ENCODE measurements around the gene ZBTB4. TPM values are rescaled to one million over a fixed set of nuclear protein-coding genes. Genes with fewer than 3 reads are reported as not detected.

Gene ZBTB4
- polyA plus RNA-seq, 1 experiment = 25.9 TPM

DNA sequence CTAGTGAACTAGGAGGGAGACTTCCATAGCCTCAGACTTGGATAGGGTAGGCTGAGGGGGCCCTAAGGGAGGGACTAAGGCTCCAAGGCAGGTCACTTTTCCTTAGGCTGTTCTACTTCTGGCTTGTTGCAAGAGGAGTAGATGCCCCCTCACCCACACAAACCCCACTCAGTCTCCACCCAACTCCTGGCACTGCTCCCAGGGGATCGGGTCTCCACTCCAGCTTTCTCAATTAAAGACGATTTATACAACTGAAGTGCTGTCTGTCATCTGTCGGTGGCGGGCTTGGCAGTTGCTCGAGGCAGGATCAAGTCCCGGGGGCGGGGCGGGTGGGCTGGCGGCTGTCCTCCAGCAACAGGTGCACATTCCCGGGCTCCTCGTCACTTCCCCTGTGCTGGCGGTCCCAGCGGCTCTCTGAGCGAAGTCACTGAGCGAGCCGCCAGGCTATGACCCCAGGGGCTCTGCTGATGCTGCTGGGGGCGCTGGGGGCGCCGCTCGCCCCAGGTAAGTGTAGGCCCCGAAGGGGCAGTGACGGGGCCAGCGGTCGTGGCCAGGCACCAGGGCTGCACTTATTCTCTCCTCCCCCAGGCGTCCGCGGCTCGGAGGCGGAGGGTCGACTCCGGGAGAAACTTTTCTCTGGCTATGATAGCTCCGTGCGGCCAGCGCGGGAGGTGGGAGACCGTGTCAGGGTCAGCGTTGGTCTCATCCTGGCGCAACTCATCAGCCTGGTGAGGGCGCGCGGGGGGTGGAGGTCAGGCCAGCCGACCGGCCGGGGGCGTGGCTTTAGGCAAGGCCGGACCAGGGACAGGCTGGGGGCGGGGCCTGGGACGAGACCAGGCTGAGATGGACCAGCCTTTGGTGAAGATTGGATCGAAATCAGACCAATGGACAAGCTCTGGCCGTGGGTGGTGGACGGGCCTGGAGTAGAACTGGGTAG is 34.5 kb downstream of the ZBTB4 start, which contains the start of gene CHRNB1:
Gene CHRNB1, plus strand, starts transcription at position 380 of the 937 bp plus-strand sequence. Its CDS starts 67 bp downstream, at position 447.
- CTCF ChIA-PET = interaction anchor here (0.6 to 1.0 kb wide), 3 partner anchors 15 to 33 kb away, joined by 3 to 4 read pairs (median 4); no protein-coding TSS in a partner anchor
- peaks cover 26% of the 10 kb centered on the region for H3K27me3 ChIP-seq (ENCODE audit: control insufficient read depth, insufficient read depth, low read length)
- DNase-seq (ENCODE audit: low read depth) = no peak
- POLR2A ChIA-PET = interaction anchor here (0.8 kb wide), 1 partner anchor 40 kb away, joined by 7 read pairs; the partner anchor contains the start of gene POLR2A
- no peak; the same call in 1 of the 2 replicates for TF ChIP-seq CTCF (IDR thresholded peaks at IDR 0.05; ENCODE audit: insufficient read depth, low read depth, low read length)
- H3K4me3 ChIP-seq (ENCODE audit: low read depth, low read length) = peak within 1 kb of the TSS; percentile 33
- no peaks in the 10 kb centered on the region for H3K36me3 ChIP-seq (ENCODE audit: control insufficient read depth, insufficient read depth, low read length)

DNA sequence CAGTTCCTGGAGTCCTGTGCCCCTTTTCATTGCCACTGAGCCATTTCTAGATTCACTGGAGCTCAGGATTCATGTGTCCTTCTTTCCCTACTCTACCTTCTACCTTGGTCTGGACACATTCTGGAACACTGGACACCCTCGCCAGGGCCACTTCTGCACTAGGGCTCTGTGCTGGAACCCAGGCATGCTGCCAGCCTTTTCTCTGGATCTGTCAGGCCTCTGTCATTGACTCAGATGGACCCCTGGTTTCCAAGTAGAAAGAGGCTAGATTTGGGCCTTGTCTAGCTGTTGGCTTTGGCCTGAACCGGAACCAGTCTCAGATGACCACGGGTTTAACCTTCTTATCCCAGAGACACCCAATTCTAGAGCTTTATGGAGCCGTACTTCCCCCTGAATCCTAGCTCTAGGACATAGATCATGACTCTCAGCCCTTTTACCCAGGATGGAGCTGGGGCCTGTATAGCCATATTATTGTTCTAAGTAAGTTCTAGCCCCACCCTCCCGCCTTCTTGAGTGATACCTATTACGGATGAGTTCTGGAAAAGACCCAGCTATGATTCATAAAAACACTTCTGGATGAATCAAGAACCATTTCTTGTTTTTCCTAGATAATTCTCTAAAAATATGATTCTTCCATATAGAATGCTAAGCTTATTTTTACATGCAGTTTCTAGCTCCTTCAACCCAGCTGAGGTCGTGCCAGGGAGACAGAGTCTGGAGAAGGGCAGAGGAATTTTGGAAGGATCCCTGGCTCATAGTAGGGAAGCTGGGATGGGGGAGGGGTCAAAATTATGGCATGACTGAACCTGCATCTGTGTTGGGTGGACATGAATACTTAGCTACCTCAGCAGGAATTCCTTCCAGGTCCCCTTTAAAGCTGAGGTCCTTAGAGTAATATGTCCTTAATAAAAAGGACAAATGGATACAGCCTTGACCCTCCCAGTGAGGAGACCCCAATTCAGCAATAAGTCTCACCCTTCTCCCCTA is 35.6 kb downstream of the ZBTB4 start:
- no peaks in the 10 kb centered on the region for H3K36me3 ChIP-seq (ENCODE audit: control insufficient read depth, insufficient read depth, low read length)
- peaks cover 32% of the 10 kb centered on the region for H3K27me3 ChIP-seq (ENCODE audit: control insufficient read depth, insufficient read depth, low read length)
- TF ChIP-seq CTCF (IDR thresholded peaks at IDR 0.05; ENCODE audit: insufficient read depth, low read depth, low read length) = no peak
- ChIA-PET CTCF (interaction anchor here (0.9 to 1.6 kb wide), 4 partner anchors 10 to 146 kb away, joined by 3 to 4 read pairs (median 3); partner anchors contain the start of gene SOX15), POLR2A (no interaction called here)
- H3K4me3 ChIP-seq (ENCODE audit: low read depth, low read length) = no peak overlapping the region
- DNase-seq (ENCODE audit: low read depth) = no peak

DNA sequence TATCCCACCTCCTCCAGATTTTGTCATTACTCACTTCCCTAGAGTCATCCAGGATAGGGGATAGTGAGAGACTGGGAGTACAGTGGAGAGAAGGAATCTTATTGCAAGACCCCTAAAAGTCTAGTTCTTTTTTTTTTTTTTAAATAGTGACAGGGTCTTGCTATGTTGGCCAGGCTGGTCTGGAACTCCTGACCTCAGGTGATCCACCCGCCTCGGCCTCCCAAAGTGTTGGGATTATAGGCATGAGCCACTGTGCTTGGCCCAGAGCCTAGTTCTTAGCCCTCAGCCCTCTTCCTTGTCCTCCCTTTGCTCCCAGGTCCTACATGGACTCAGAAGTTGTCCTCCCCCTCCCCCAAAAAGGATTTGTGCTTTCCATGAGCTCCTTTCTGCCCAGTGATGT is 37.3 kb downstream of the ZBTB4 start:
- Histone ChIP-seq H3K4me3 (ENCODE audit: low read depth, low read length) (no peak overlapping the region), H3K27me3 (ENCODE audit: control insufficient read depth, insufficient read depth, low read length) (peaks cover 33% of the 10 kb centered on the region), H3K36me3 (ENCODE audit: control insufficient read depth, insufficient read depth, low read length) (no peaks in the 10 kb centered on the region)
- ChIA-PET POLR2A (no interaction called here), CTCF (interaction anchor here (1.6 to 2.3 kb wide), 2 partner anchors 36 to 86 kb away, joined by 4 to 17 read pairs; partner anchors contain the start of gene TMEM95)
- DNase-seq (ENCODE audit: low read depth) = no peak
- TF ChIP-seq CTCF (IDR thresholded peaks at IDR 0.05; ENCODE audit: insufficient read depth, low read depth, low read length) = no peak

DNA sequence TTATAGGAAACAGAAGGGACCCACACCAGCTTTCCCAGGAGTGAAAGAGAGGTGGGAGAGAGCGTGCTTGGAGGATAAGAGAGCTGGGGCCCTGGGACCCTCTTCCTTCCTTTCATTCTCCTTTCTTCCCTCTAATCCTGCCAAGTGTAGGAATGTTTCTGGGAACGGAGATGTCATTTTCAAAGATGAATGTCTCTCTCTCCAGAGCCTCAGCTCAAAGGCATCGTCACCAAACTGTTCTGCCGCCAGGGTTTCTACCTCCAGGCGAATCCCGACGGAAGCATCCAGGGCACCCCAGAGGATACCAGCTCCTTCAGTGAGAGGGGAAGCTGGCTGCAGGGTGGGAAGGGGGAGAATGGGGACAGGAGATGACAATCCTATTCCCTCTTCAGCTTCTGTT is 38.2 kb downstream of the ZBTB4 start:
- CTCF ChIA-PET = interaction anchor here (1.2 to 2.3 kb wide), 5 partner anchors 35 to 619 kb away, joined by 3 to 17 read pairs (median 4); partner anchors contain the start of genes SENP3 and TMEM95
- peaks cover 27% of the 10 kb centered on the region for H3K27me3 ChIP-seq (ENCODE audit: control insufficient read depth, insufficient read depth, low read length)
- POLR2A ChIA-PET = no interaction called here
- H3K36me3 ChIP-seq (ENCODE audit: control insufficient read depth, insufficient read depth, low read length) = no peaks in the 10 kb centered on the region
- DNase-seq (ENCODE audit: low read depth) = no peak
- H3K4me3 ChIP-seq (ENCODE audit: low read depth, low read length) = no peak overlapping the region
- no peak for TF ChIP-seq CTCF (IDR thresholded peaks at IDR 0.05; ENCODE audit: insufficient read depth, low read depth, low read length)
